ENCODE results near the gene CSMD2. TPM values are rescaled to one million over a fixed set of nuclear protein-coding genes. Genes with fewer than 3 reads are reported as not detected.

Gene CSMD2
- total RNA-seq, 6 experiments from 2014 or later, result under 0.01 to 0.19 (median 0.09) TPM; not detected in 1

- H3K4me1 ChIP-seq, result no peaks in the 10 kb centered on the region
- H3K4me3 ChIP-seq, result no peak overlapping the region
- no peaks in the 10 kb centered on the region for H3K36me3 ChIP-seq
- intact Hi-C loops (cut with DNase I), result no loop called here
- no peaks in the 10 kb centered on the region for H3K9me3 ChIP-seq
- H3K27me3 ChIP-seq, result no peaks in the 10 kb centered on the region
- no peak overlapping the region for H3K27ac ChIP-seq
- WGBS (ENCODE audit: insufficient coverage, low coverage, low lambda C conversion rate, missing lambda C conversion rate), result 60% methylated on average over 2 of the region's 7 CpGs
- DNase-seq (no peak), ATAC-seq (no peak)
- TF ChIP-seq CTCF (IDR thresholded peaks at IDR 0.05) (no peak), POLR2A (IDR thresholded peaks at IDR 0.05) (no peak)
Measured at GRCh38 chr1:33635336-33636012, 529.6 kb downstream of the CSMD2 start.

GRCh38 chr1:33634806-33635205 lies 530.2 kb downstream of the CSMD2 start:
- H3K4me3 ChIP-seq, result no peak overlapping the region
- ATAC-seq, result peak; percentile 60 to 70 (median 63)
- 4% methylated on average over 8 of the region's 9 CpGs for WGBS (ENCODE audit: insufficient coverage, low coverage, low lambda C conversion rate, missing lambda C conversion rate)
- intact Hi-C loops (cut with DNase I), result no loop called here
- H3K36me3 ChIP-seq, result no peaks in the 10 kb centered on the region
- DNase-seq, result no peak
- no peaks in the 10 kb centered on the region for H3K27me3 ChIP-seq
- peaks cover 0 to 2% (median 0%) of the 10 kb centered on the region in 4 donors for H3K9me3 ChIP-seq
- H3K4me1 ChIP-seq, result no peaks in the 10 kb centered on the region
- no peak overlapping the region for H3K27ac ChIP-seq
- TF ChIP-seq CTCF (IDR thresholded peaks at IDR 0.05) (peak; percentile 40 to 64 (median 62)), POLR2A (IDR thresholded peaks at IDR 0.05) (no peak)

GRCh38 chr1:33634143-33634542 lies 530.9 kb downstream of the CSMD2 start:
- Histone ChIP-seq H3K9me3 (peaks cover 0 to 2% (median 0%) of the 10 kb centered on the region in 4 donors), H3K27me3 (no peaks in the 10 kb centered on the region), H3K4me1 (no peaks in the 10 kb centered on the region), H3K4me3 (no peak overlapping the region), H3K27ac (no peak overlapping the region), H3K36me3 (no peaks in the 10 kb centered on the region)
- TF ChIP-seq CTCF (IDR thresholded peaks at IDR 0.05), result no peak
- TF ChIP-seq POLR2A (IDR thresholded peaks at IDR 0.05), result no peak
- no peak for ATAC-seq
- intact Hi-C loops (cut with DNase I), result no loop called here
- WGBS (ENCODE audit: insufficient coverage, low coverage, low lambda C conversion rate, missing lambda C conversion rate), result 60% methylated on average over 1 of the region's 5 CpGs
- no peak for DNase-seq

- DNase-seq (peak; percentile 87 to 89 (median 89)), ATAC-seq (peak; percentile 95 to 99 (median 97))
- intact Hi-C loops (cut with DNase I), result no loop called here
- Histone ChIP-seq H3K4me3 (no peak overlapping the region), H3K9me3 (peaks cover 0 to 2% (median 0%) of the 10 kb centered on the region in 4 donors), H3K27ac (no peak overlapping the region), H3K36me3 (no peaks in the 10 kb centered on the region), H3K27me3 (no peaks in the 10 kb centered on the region), H3K4me1 (no peaks in the 10 kb centered on the region)
- no peak for TF ChIP-seq POLR2A (IDR thresholded peaks at IDR 0.05)
- peak; percentile 68 to 100 (median 98) for TF ChIP-seq CTCF (IDR thresholded peaks at IDR 0.05)
- WGBS (ENCODE audit: insufficient coverage, low coverage, low lambda C conversion rate, missing lambda C conversion rate), result 18% methylated on average over 18 of the region's 29 CpGs
Measured at GRCh38 chr1:33633019-33633801, 531.8 kb downstream of the CSMD2 start.
